Astrocyte (in vitro differentiated cells and primary cell): ENCODE measurements around the gene PLOD1. TPM values are rescaled to one million over a fixed set of nuclear protein-coding genes. Genes with fewer than 3 reads are reported as not detected.

Experiments used
- DNase-seq: peaks from one replicate; pipeline ENCODE4 v3.0.0-alpha.2; 2010; ENCODE audit warnings: low read depth
- FAIRE-seq: peaks from 2 replicates; lab custom pipeline; 2011; peaks lifted over from hg19 to GRCh38; lab: Jason Lieb, UNC
- H2AFZ ChIP-seq: 2 replicates; pipeline ENCODE4 v1.6.0; 2012; ENCODE audit warnings: low read depth, low read length, inconsistent platforms
- H3K27ac ChIP-seq: 2 replicates; pipeline ENCODE4 v1.5.1; 2011; ENCODE audit warnings: low read depth, low read length, inconsistent platforms
- H3K27me3 ChIP-seq: 2 replicates; pipeline ENCODE4 v1.6.0; 2011; ENCODE audit warnings: low read length, inconsistent platforms; ENCODE audit not compliant: insufficient read depth
- H3K36me3 ChIP-seq: 2 replicates; pipeline ENCODE4 v1.5.1; 2011; ENCODE audit warnings: low read length, inconsistent platforms; ENCODE audit not compliant: insufficient read depth
- H3K4me1 ChIP-seq: 2 replicates; pipeline ENCODE4 v1.5.1; 2011; ENCODE audit warnings: low read length, inconsistent platforms; ENCODE audit not compliant: insufficient read depth
- H3K4me2 ChIP-seq: 2 replicates; pipeline ENCODE4 v1.6.0; 2012; ENCODE audit warnings: low read length, inconsistent platforms
- H3K4me3 ChIP-seq: 2 replicates; pipeline ENCODE4 v1.5.1; 2011; ENCODE audit warnings: low read depth, mild to moderate bottlenecking, low read length, inconsistent platforms; ENCODE audit not compliant: insufficient read depth
- H3K79me2 ChIP-seq: 2 replicates; pipeline ENCODE4 v1.6.0; 2012; ENCODE audit warnings: mild to moderate bottlenecking, low read length, inconsistent platforms; ENCODE audit not compliant: insufficient read depth
- H3K9ac ChIP-seq: 2 replicates; pipeline ENCODE4 v1.6.0; 2012; ENCODE audit warnings: mild to moderate bottlenecking, low read length, inconsistent platforms
- H3K9me3 ChIP-seq: 2 replicates; pipeline ENCODE4 v1.5.1; 2012; ENCODE audit warnings: low read depth, mild to moderate bottlenecking, low read length, inconsistent platforms; ENCODE audit not compliant: insufficient read depth
- H4K20me1 ChIP-seq: 2 replicates; pipeline ENCODE4 v1.6.0; 2012; ENCODE audit warnings: low read length, inconsistent platforms; ENCODE audit not compliant: insufficient read depth
- H3K27ac Mint-ChIP-seq: one replicate; pipeline ENCODE4 v1.8.0; 2021; ENCODE audit warnings: mild to moderate bottlenecking, mixed read lengths; ENCODE audit not compliant: unreplicated experiment
- H3K27me3 Mint-ChIP-seq: one replicate; pipeline ENCODE4 v1.8.0; 2021; ENCODE audit warnings: low read depth, mixed read lengths; ENCODE audit not compliant: unreplicated experiment
- H3K36me3 Mint-ChIP-seq: one replicate; pipeline ENCODE4 v1.8.0; 2021; ENCODE audit warnings: low read depth, mixed read lengths; ENCODE audit not compliant: unreplicated experiment
- H3K4me1 Mint-ChIP-seq: one replicate; pipeline ENCODE4 v1.8.0; 2021; ENCODE audit warnings: low read depth, mixed read lengths; ENCODE audit not compliant: unreplicated experiment
- H3K4me3 Mint-ChIP-seq: one replicate; pipeline ENCODE4 v1.8.0; 2021; ENCODE audit warnings: mild to moderate bottlenecking, moderate library complexity, mixed read lengths; ENCODE audit not compliant: unreplicated experiment
- H3K9me3 Mint-ChIP-seq: one replicate; pipeline ENCODE4 v1.8.0; 2021; ENCODE audit warnings: mild to moderate bottlenecking, mixed read lengths; ENCODE audit not compliant: unreplicated experiment
- CTCF ChIP-seq: IDR thresholded peaks from 2 replicates; pipeline ENCODE4 v1.5.1; 2011; ENCODE audit warnings: low read depth, mild to moderate bottlenecking, inconsistent platforms, low read length, moderate library complexity; ENCODE audit not compliant: insufficient read depth
- EZH2 ChIP-seq: IDR thresholded peaks from 2 replicates; pipeline ENCODE4 v1.6.1; 2012; ENCODE audit warnings: mild to moderate bottlenecking, low read length, inconsistent platforms; ENCODE audit not compliant: insufficient read depth
- total RNA-seq: library from RNA; stranded (reverse); gene quantifications from 2 replicates; pipeline ENCODE4 v1.2.1, GENCODE V29; 2021

The PLOD1 gene
- total RNA-seq, 1 donor from 2014 or later, result 375 TPM

GRCh38 chr1:11921022-11921421 lies 13.5 kb upstream of the PLOD1 start:
- no peak for TF ChIP-seq EZH2
- no peak for TF ChIP-seq CTCF
- Mint-ChIP-seq H3K27ac (no peak overlapping the region), H3K27me3 (no peaks in the 10 kb centered on the region), H3K4me3 (no peak overlapping the region), H3K36me3 (peaks cover 11% of the 10 kb centered on the region), H3K9me3 (no peaks in the 10 kb centered on the region), H3K4me1 (peaks cover 40% of the 10 kb centered on the region)
- H3K4me1 ChIP-seq, result peaks cover 25% of the 10 kb centered on the region
- H3K9me3 ChIP-seq, result no peaks in the 10 kb centered on the region
- H3K4me3 ChIP-seq, result no peak overlapping the region
- H4K20me1 ChIP-seq, result peaks cover 55% of the 10 kb centered on the region
- DNase-seq, result no peak
- H3K4me2 ChIP-seq, result peak overlapping the region; percentile 50
- H3K79me2 ChIP-seq, result peaks cover 53% of the 10 kb centered on the region
- H3K9ac ChIP-seq, result no peak overlapping the region
- H3K36me3 ChIP-seq, result peaks cover 3% of the 10 kb centered on the region
- no peak for FAIRE-seq
- H3K27ac ChIP-seq, result no peak overlapping the region
- no peaks in the 10 kb centered on the region for H3K27me3 ChIP-seq
- H2AFZ ChIP-seq, result no peak overlapping the region

DNA sequence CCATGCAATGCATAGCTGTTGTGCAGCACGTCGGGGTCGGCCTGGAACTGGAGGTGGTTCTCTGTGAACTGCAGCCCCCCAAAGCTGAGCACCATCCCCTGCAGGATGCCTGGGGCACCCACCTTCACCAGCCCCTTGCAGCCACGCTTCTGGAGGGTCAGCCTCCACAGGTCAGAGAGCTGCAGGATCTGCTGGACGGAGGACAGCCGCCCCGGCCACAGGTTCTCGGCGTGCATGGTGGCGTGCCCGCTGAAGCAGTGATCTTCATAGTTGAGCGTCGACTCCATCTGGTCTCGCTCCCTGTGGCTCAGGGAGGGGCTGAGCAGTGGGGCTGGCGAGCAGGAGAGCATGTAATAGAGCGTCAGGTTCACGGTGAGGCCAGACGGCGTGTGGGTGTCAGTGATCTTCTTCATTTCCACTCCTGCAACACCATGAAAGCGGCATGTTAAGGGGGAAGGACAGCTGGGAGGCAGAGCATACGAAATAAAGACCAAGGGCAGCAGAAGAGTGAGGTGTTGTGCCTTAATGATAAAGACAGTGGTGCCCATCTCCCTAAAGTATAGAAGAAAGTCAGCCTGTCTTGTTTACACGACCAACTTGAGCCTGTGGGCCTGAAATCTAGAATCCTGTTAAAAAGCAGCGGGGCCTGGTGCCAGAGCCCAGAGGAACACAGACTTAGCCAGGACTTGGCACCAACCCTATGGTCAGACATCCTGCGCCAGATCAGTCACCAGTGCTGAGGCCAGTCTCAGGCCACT lies 11.3 kb upstream of the PLOD1 start:
- H3K9ac ChIP-seq, result no peak overlapping the region
- peaks cover 50% of the 10 kb centered on the region for H3K79me2 ChIP-seq
- Mint-ChIP-seq H3K9me3 (no peaks in the 10 kb centered on the region), H3K36me3 (peaks cover 8% of the 10 kb centered on the region), H3K4me1 (peaks cover 38% of the 10 kb centered on the region), H3K4me3 (peak overlapping the region; percentile 83), H3K27me3 (no peaks in the 10 kb centered on the region), H3K27ac (no peak overlapping the region)
- peaks cover 51% of the 10 kb centered on the region for H4K20me1 ChIP-seq
- H3K27ac ChIP-seq, result no peak overlapping the region
- no peak overlapping the region for H2AFZ ChIP-seq
- H3K27me3 ChIP-seq, result no peaks in the 10 kb centered on the region
- peaks cover 3% of the 10 kb centered on the region for H3K36me3 ChIP-seq
- TF ChIP-seq EZH2, result no peak
- no peak for TF ChIP-seq CTCF
- H3K4me3 ChIP-seq, result no peak overlapping the region
- DNase-seq (no peak), FAIRE-seq (no peak)
- H3K4me1 ChIP-seq, result peaks cover 29% of the 10 kb centered on the region
- H3K9me3 ChIP-seq, result no peaks in the 10 kb centered on the region
- peak overlapping the region; percentile 98 for H3K4me2 ChIP-seq

DNA sequence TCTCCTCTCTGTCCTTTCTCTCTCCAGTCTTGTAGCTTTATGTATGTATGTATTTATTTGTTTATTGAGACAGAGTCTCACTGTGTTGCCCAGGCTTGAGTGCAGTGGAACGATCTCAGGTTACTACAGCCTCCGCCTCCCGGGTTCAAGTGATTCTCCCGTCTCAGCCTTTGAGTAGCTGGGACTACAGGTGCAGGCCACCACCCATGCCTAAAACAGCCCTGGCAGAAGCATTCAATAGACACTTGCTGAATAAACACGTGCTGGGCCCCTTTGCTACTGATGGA lies 10.7 kb upstream of the PLOD1 start:
- H3K9ac ChIP-seq, result no peak overlapping the region
- peaks cover 3% of the 10 kb centered on the region for H3K36me3 ChIP-seq
- H3K9me3 ChIP-seq, result no peaks in the 10 kb centered on the region
- DNase-seq (no peak), FAIRE-seq (no peak)
- H3K27me3 ChIP-seq, result no peaks in the 10 kb centered on the region
- H3K27ac ChIP-seq, result no peak overlapping the region
- H3K4me2 ChIP-seq, result peak overlapping the region; percentile 98
- peaks cover 47% of the 10 kb centered on the region for H4K20me1 ChIP-seq
- H3K4me1 Mint-ChIP-seq, result peaks cover 33% of the 10 kb centered on the region
- H2AFZ ChIP-seq, result no peak overlapping the region
- H3K4me3 Mint-ChIP-seq, result peak overlapping the region; percentile 83
- peaks cover 50% of the 10 kb centered on the region for H3K79me2 ChIP-seq
- no peaks in the 10 kb centered on the region for H3K27me3 Mint-ChIP-seq
- TF ChIP-seq EZH2 (no peak), CTCF (no peak)
- no peaks in the 10 kb centered on the region for H3K9me3 Mint-ChIP-seq
- H3K4me1 ChIP-seq, result peaks cover 26% of the 10 kb centered on the region
- peak overlapping the region; percentile 34 for H3K27ac Mint-ChIP-seq
- no peak overlapping the region for H3K4me3 ChIP-seq
- peaks cover 8% of the 10 kb centered on the region for H3K36me3 Mint-ChIP-seq
